Activated B cell treated with CpG ODN at 0.5 μM for 24 hours (primary cell): ENCODE measurements around the gene ZBTB47. TPM values are rescaled to one million over a fixed set of nuclear protein-coding genes. Genes with fewer than 3 reads are reported as not detected.
A peak's percentile ranks its signal among the peaks of the same experiment; 100 is the strongest.

Experiments
- ATAC-seq: fragments of 200-7000 bp; cut with Tn5 transposase; one replicate; pipeline ENCODE4 v1.10.0; 2021; ENCODE audit warnings: low read depth, mild to moderate bottlenecking, moderate library complexity
- CTCF ChIA-PET: fragments of 350-600 bp; sonication (Branson Sonifier 250); formaldehyde crosslinking; loops from one replicate; lab custom pipeline; 2021; ENCODE audit warnings: antibody characterized with exemption; lab: Charles Lee
- POLR2A ChIA-PET: fragments of 350-600 bp; sonication (Branson Sonifier 250); formaldehyde crosslinking; loops from one replicate; lab custom pipeline; 2021; ENCODE audit warnings: antibody characterized with exemption; lab: Charles Lee
- DNase-seq: peaks from one replicate; pipeline ENCODE4 v3.0.0; 2022
- H3K27ac Mint-ChIP-seq: one replicate; pipeline ENCODE4 v1.8.0; 2020; ENCODE audit warnings: mixed read lengths
- H3K27me3 Mint-ChIP-seq: one replicate; pipeline ENCODE4 v1.8.0; 2021; ENCODE audit warnings: mixed read lengths
- H3K36me3 Mint-ChIP-seq: one replicate; pipeline ENCODE4 v1.8.0; 2021; ENCODE audit warnings: low read depth, mixed read lengths
- H3K4me1 Mint-ChIP-seq: one replicate; pipeline ENCODE4 v1.8.0; 2021; ENCODE audit warnings: mixed read lengths
- H3K4me3 Mint-ChIP-seq: one replicate; pipeline ENCODE4 v1.8.0; 2020; ENCODE audit warnings: mild to moderate bottlenecking, mixed read lengths
- H3K9me3 Mint-ChIP-seq: one replicate; pipeline ENCODE4 v1.8.0; 2020; ENCODE audit warnings: mixed read lengths
- CTCF ChIP-seq: fragments of 200-600 bp; IDR thresholded peaks from one replicate; pipeline ENCODE4 v1.8.0; 2022; ENCODE audit warnings: antibody characterized with exemption, mild to moderate bottlenecking
- intact Hi-C: fragments of 100-400 bp; cut with micrococcal nuclease; formaldehyde crosslinking; loops from one replicate; pipeline ENCODE4 v1.15.1; 2024
- total RNA-seq: library from RNA; stranded (reverse); gene quantifications from 2 replicates; pipeline ENCODE4 v1.2.3, GENCODE V29; 2022

The ZBTB47 gene
- total RNA-seq, 1 donor from 2014 or later: 1.1 TPM

- TF ChIP-seq CTCF: no peak
- peaks cover 2% of the 10 kb centered on the region for H3K4me1 Mint-ChIP-seq
- ChIA-PET CTCF (no interaction called here), POLR2A (no interaction called here)
- peaks cover 14% of the 10 kb centered on the region for H3K9me3 Mint-ChIP-seq
- no peak for ATAC-seq
- no peaks in the 10 kb centered on the region for H3K36me3 Mint-ChIP-seq
- no peak overlapping the region for H3K4me3 Mint-ChIP-seq
- H3K27me3 Mint-ChIP-seq: peaks cover 19% of the 10 kb centered on the region
- no peak overlapping the region for H3K27ac Mint-ChIP-seq
- intact Hi-C loops: no loop called here
- no peak for DNase-seq
Observed at GRCh38 chr3:42681361-42682038, 28.0 kb downstream of the ZBTB47 start.

- Mint-ChIP-seq H3K4me3 (no peak overlapping the region), H3K27me3 (peaks cover 19% of the 10 kb centered on the region)
- intact Hi-C loops: no loop called here
Observed at GRCh38 chr3:42682301-42683070, 29.0 kb downstream of the ZBTB47 start.

GRCh38 chr3:42683875-42684598 lies 30.5 kb downstream of the ZBTB47 start:
- ATAC-seq (no peak), DNase-seq (no peak)
- POLR2A ChIA-PET: no interaction called here
- peaks cover 2% of the 10 kb centered on the region for H3K4me1 Mint-ChIP-seq
- TF ChIP-seq CTCF: no peak
- H3K36me3 Mint-ChIP-seq: no peaks in the 10 kb centered on the region
- CTCF ChIA-PET: no interaction called here
- H3K4me3 Mint-ChIP-seq: no peak overlapping the region
- no peak overlapping the region for H3K27ac Mint-ChIP-seq
- H3K9me3 Mint-ChIP-seq: no peaks in the 10 kb centered on the region
- peaks cover 19% of the 10 kb centered on the region for H3K27me3 Mint-ChIP-seq
- intact Hi-C loops: no loop called here

More at GRCh38 chr3:42682301-42683070, 29.0 kb downstream of the ZBTB47 start:
- TF ChIP-seq CTCF: no peak
- Mint-ChIP-seq H3K27ac (no peak overlapping the region), H3K4me1 (peaks cover 2% of the 10 kb centered on the region), H3K36me3 (no peaks in the 10 kb centered on the region), H3K9me3 (peaks cover 10% of the 10 kb centered on the region)
- no peak for ATAC-seq
- DNase-seq: peak; percentile 1
- ChIA-PET POLR2A (no interaction called here), CTCF (no interaction called here)

GRCh38 chr3:42684632-42685362 lies 31.3 kb downstream of the ZBTB47 start:
- Mint-ChIP-seq H3K4me1 (peaks cover 2% of the 10 kb centered on the region), H3K27me3 (peaks cover 19% of the 10 kb centered on the region), H3K36me3 (no peaks in the 10 kb centered on the region), H3K27ac (no peak overlapping the region), H3K9me3 (no peaks in the 10 kb centered on the region), H3K4me3 (no peak overlapping the region)
- CTCF ChIA-PET: no interaction called here
- DNase-seq (no peak), ATAC-seq (no peak)
- POLR2A ChIA-PET: no interaction called here
- intact Hi-C loops: no loop called here
- TF ChIP-seq CTCF: no peak
